ENCODE measurements around the gene MOV10L1.
"Not testable (repeated sequence)": the region's sequence is repeated elsewhere in the genome, so short reads cannot be mapped to it uniquely, and the experiment has no call there.

Gene MOV10L1

GRCh38 chr22:50105208-50106100, 15.6 kb downstream of the MOV10L1 start:
- DNase-seq: no peak

DNA sequence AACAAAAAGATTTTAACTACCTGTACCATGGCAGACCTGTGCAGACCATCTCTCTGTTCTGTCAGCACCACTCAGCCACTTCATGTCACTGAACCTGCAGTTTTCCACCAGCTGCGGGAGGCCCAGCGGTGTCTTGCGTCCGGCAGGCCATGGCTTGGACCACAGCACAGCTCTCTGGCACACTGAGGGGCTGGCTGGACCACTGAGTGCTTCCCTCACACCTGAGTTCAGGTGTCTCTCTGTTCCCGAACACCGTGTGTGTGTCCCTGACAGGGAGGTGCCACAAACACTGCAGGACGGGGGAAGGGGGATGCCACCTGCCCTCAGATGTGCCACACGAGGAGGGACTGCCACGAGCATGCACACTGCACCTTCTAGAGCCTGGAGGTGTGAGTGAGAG, 17.7 kb downstream of the MOV10L1 start:
- no peak for DNase-seq

DNA sequence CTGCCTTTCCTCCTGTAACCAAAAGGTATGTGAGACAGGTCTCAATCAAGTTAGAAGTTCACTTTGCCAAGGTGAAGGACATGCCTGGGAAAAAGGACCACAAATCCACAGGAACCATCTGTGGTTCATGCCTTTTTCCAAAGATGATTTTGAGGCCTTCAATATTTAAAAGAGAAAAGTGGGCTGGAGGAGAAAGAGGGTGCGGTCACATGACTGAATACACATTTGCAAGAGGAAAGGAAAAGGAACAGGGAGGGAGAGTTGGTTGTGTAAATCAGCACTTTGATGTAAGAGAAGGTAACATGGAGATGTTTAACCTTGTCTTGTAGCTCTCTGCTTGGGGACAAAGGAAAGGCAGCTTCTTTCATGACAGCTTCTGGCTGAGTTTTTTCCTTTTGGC, 21.2 kb downstream of the MOV10L1 start:
- DNase-seq: no peak

GRCh38 chr22:50112151-50113118, 22.6 kb downstream of the MOV10L1 start:
- no peak for DNase-seq

GRCh38 chr22:50114221-50115021, 24.6 kb downstream of the MOV10L1 start:
- no peak for DNase-seq

- DNase-seq: no peak
These were observed 25.9 kb downstream of the MOV10L1 start for GRCh38 chr22:50115693-50116092.

- DNase-seq: no peak
These were observed 27.5 kb downstream of the MOV10L1 start for GRCh38 chr22:50117168-50117762.

DNA sequence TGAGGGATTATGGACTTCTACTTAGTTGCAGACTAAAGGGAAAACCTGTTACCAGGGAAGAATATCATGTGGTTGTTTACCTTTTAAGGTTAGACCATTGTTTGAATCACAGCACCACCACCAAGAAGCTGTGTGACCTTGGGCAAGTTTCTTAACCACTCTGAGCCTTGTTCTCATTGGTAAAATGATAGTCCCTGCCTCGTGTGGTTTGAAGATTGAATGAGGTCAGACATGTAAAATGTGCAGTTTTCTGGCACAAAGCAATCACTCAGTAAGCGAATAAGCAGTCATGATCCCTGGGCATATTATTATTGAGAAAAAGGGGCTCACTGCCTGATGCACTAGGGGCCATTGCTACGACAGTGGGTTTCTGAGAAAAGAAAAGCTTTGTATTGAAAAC, 28.3 kb downstream of the MOV10L1 start:
- no peak for DNase-seq

DNA sequence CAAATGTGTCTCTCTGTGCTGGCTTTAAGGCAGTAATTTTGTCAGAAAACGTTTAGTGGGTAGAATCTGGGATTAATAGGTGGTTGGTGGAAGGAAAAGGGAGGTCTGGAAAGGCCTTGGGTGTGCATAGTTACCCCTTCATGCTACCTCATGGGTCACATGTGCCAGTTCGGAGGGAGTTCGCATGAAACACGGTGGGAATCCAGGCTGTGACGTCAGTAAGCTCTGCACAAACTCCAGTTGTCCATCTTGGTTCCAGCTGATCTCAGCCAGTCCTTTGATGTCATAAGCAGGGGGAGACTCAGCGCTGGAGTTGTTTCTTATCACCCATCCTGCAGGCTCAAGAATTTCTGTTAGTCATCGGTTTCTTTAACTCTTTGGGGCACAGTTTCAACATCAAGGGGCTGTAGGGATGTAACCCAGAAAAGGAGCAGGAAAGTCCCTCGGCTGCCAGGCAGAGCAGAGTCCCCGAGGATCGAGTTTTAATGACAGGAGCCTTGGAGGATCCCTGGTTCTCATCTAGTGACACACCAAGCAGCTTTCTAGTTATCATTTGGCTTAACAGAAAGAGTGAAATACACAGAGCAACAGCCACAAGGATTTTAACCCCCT, 28.9 kb downstream of the MOV10L1 start:
- DNase-seq: no peak

DNA sequence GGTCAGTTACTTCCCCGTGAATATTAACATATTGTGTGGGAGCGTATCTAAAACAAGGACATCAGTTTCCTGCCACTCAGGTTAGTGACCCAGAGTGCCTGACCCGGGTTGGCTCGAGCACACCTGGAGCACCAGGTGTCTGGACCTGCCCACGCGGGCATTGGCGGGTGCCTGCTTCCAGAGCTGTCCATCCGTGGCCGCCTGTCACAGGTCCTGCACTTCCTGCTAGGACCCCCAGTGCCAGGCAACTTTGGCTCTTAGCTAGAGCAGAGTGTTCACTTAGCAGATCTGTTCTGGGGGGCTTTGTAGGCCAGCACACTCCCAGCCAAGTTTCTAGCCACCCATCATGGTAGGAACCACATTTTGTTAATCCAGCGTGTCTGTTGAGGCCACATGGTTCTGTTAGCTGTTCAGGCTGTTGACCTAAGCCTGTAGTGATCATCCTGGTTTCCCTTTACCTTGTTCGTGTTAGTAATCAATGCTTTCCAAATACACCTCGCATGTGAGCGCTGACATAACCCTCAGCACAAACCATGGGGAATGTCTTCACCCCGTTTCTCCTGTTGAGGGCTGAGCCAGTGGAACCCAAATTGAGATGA, 29.5 kb downstream of the MOV10L1 start:
- no peak for DNase-seq

- DNase-seq: no peak
These were observed 30.0 kb downstream of the MOV10L1 start for GRCh38 chr22:50119768-50120251.

- no peak for DNase-seq
These were observed 31.5 kb downstream of the MOV10L1 start for GRCh38 chr22:50121202-50121740.

GRCh38 chr22:50123119-50123518, 33.3 kb downstream of the MOV10L1 start:
- DNase-seq: no peak

GRCh38 chr22:50125029-50125428, 35.2 kb downstream of the MOV10L1 start:
- DNase-seq: no peak

DNA sequence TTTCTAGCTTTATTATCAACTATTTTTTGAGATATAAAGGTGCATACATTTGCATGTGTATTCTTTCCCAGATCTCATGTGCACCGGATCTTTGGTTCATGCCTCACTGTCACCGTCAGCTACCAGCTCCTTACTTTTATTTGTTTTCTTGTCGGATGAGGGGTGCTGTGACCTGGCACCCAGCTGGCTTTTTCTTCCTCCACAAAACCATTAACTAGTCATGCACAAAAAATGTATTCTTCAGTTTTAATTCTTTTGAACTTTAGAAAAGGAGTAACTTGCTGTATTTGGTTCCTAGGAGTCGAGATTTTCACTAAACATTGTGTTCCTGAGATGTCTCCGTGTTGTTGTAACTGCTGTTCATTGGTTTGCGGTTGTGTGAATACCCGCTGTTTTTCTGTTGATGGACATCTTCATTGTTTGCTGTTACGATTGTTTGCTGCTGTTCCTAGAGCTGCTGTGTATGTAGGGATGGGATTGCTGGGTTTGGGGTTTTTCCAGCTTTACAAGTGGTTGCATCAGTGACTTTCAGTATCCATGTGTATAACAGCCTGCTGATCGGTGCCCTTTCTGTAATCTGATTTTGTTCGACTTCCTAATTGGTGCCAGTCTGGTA, 39.4 kb downstream of the MOV10L1 start:
- no peak for DNase-seq

DNA sequence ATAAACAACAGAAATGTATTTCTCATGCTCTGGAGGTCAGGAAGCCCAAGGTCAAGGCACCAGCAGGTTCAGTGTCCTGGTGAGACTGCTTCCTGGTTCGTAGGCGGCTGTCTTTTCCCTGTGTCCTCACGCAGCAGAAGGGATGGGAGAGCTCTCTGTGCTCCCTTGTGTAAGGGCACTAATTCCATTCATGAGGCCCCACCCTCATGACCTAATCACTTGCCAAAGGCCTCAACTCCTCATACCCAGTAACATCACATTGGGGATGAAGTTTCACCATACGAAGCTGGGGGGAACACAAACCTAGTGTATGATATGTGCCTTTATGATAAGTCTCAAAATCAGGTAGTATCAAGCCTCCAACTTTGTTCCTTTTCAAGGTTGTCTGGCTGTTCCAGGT, 42.1 kb downstream of the MOV10L1 start:
- DNase-seq: no peak

DNA sequence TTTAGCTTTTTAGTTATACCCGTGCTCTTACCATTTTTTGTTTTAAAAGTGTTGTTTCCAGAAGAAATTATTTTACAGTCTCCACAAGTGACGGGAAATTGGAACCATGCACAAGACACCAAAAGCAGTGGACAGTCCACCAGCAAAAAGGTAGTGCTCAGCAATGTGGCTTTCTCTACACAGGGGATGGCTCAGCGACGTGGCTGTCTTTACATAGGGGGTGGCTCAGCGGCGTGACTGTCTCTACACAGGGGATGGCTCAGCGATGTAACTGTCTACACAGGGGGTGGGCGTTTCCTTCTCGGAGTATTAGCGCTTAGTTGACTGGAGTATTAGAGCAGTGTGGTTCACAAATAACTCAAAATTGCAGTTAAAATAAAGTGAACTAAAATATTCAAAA, 44.7 kb downstream of the MOV10L1 start:
- DNase-seq: no peak

- DNase-seq: no peak
These were observed 46.8 kb downstream of the MOV10L1 start for GRCh38 chr22:50136581-50137015.

GRCh38 chr22:50137277-50137676, 47.5 kb downstream of the MOV10L1 start:
- not testable (repeated sequence) for DNase-seq

GRCh38 chr22:50138041-50138440, 48.2 kb downstream of the MOV10L1 start:
- no peak for DNase-seq

GRCh38 chr22:50138988-50139387, 49.2 kb downstream of the MOV10L1 start:
- no peak for DNase-seq

Data from NCI-H1436 treated with DMSO at 0.1 percent for 48 hours (cell line).